Pancreas (tissue), 10 donors: ENCODE results near the gene HOXA11. TPM values are rescaled to one million over a fixed set of nuclear protein-coding genes. Genes with fewer than 3 reads are reported as not detected.
A peak's percentile ranks its signal among the peaks of the same experiment; 100 is the strongest.

Experiments used
- ATAC-seq, 4 donors: fragments of 200-7000 bp; cut with Tn5 transposase; one replicate each; pipeline versions ENCODE4 v1.8.0 to v1.9.1; 2020; ENCODE audit warnings: mild to moderate bottlenecking in 4 of 4, moderate library complexity in 4 of 4
- DNase-seq, 6 donors: peaks; one replicate each; pipeline ENCODE4 v3.0.0-alpha.2; 2020
- FAIRE-seq: peaks from 2 replicates; lab custom pipeline; 2012; peaks lifted over from hg19 to GRCh38; lab: Jason Lieb, UNC
- H3K27ac ChIP-seq, 4 donors: fragments of 200-600 bp; sonication (generic); 1 replicate in 3 of 4; 2 replicates in 1 of 4; pipeline versions ENCODE4 v1.5.0 to v1.8.0; 2020
- H3K27me3 ChIP-seq, 4 donors: fragments of 200-600 bp; one replicate each; pipeline ENCODE4 v1.8.0; 2021
- H3K36me3 ChIP-seq, 3 donors: fragments of 200-600 bp; sonication (generic) in 1 of 3; one replicate each; pipeline versions ENCODE4 v1.5.0 to v1.8.0; 2020 to 2021
- H3K4me1 ChIP-seq, 3 donors: fragments of 200-600 bp; one replicate each; pipeline ENCODE4 v1.8.0; 2021
- H3K4me3 ChIP-seq, 4 donors: fragments of 200-600 bp; sonication (generic) in 2 of 4; one replicate each; pipeline versions ENCODE4 v1.5.0 to v1.8.0; 2020 to 2021
- H3K9me3 ChIP-seq, 4 donors: fragments of 200-600 bp; one replicate each; pipeline ENCODE4 v1.8.0; 2021
- CTCF ChIP-seq, 4 donors: fragments of 200-600 bp; sonication (generic) in 3 of 4; IDR thresholded peaks; one replicate each; pipeline versions ENCODE4 v1.5.0 to v1.8.0; 2021; ENCODE audit warnings: antibody characterized with exemption in 4 of 4
- WGBS, 2 donors: extraction: QIAGEN DNeasy Blood & Tissue Kit; methylation state at CpG; one replicate each; pipeline ENCODE4 v1.1.7; 2013; 5-methylcytosine and 5-hydroxymethylcytosine counted together
- intact Hi-C, 3 donors: fragments of 100-400 bp; cut with DNase I; formaldehyde crosslinking; loops; one replicate each; pipeline versions ENCODE4 v1.11.1 to v1.14.2; 2022
- polyA plus RNA-seq, 2 donors: library from polyadenylated mRNA; stranded (reverse); fragments of 200-250 nt; gene quantifications; one replicate each; pipeline ENCODE4 v1.2.3, GENCODE V29; 2013
- total RNA-seq, 6 donors: library from RNA; stranded (reverse); fragmentation: NEBNext Ultra II Directional in 4 of 6; extraction: Animal tissue kit (Norgen Biotek cat#: 25700) in 4 of 6; gene quantifications; one replicate each; pipeline versions ENCODE4 v1.2.1 to v1.2.4, GENCODE V29; 2021 to 2023
- donor health status: healthy with polysubstance abuse.
- donor health status: DM: no; HTN: no; CAD: no; lungs with moderate emphysema.
- donor health status: DM: no; HTN: no; CAD: no.
- donor health status: control.
- donor health status: control.
- donor health status: Bipolar disorder and iron deficiency.
- donor health status: DM: yes; HTN: yes; CAD: no.
- donor health status: DM: no; HTN: no; CAD: no.
- donor health status: DM: no; HTN: no; CAD: no.
- donor health status: DM: yes; HTN: yes; CAD: no.

Gene HOXA11
- total and polyA plus RNA-seq, 8 donors, result not detected

- no peaks in the 10 kb centered on the region for H3K36me3 ChIP-seq
- peaks cover 0 to 13% (median 0%) of the 10 kb centered on the region in 3 donors for H3K4me1 ChIP-seq
- H3K27me3 ChIP-seq, result peaks cover 16 to 87% (median 24%) of the 10 kb centered on the region in 4 donors
- ATAC-seq (no peak), FAIRE-seq (no peak), DNase-seq (no peak)
- no peaks in the 10 kb centered on the region for H3K9me3 ChIP-seq
- no peak overlapping the region for H3K4me3 ChIP-seq
- no peak overlapping the region for H3K27ac ChIP-seq
- TF ChIP-seq CTCF (IDR thresholded peaks at IDR 0.05), result no peak
- intact Hi-C loops, result no loop called here
- 40 to 47% methylated on average over 7 of the region's 7 CpGs for WGBS, 2 donors
These were observed 22.4 kb upstream of the HOXA11 start for GRCh38 chr7:27207348-27207985.

- intact Hi-C loops, result no loop called here
- Histone ChIP-seq H3K27ac (no peak overlapping the region), H3K36me3 (no peaks in the 10 kb centered on the region), H3K27me3 (peaks cover 10 to 85% (median 22%) of the 10 kb centered on the region in 4 donors), H3K9me3 (no peaks in the 10 kb centered on the region), H3K4me1 (peaks cover 0 to 10% (median 1%) of the 10 kb centered on the region in 3 donors), H3K4me3 (peak overlapping the region in 1 of 4 donors; percentile 18)
- WGBS, 2 donors, result 9 to 12% methylated on average over 52 of the region's 52 CpGs
- DNase-seq (no peak), FAIRE-seq (no peak), ATAC-seq (no peak)
- TF ChIP-seq CTCF (IDR thresholded peaks at IDR 0.05), result no peak
These were observed 20.6 kb upstream of the HOXA11 start for GRCh38 chr7:27205325-27206280.

- H3K27ac ChIP-seq, result no peak overlapping the region
- H3K9me3 ChIP-seq, result no peaks in the 10 kb centered on the region
- H3K4me1 ChIP-seq, result peaks cover 0 to 11% (median 6%) of the 10 kb centered on the region in 3 donors
- WGBS, 2 donors, result 6 to 8% methylated on average over 41 of the region's 41 CpGs
- DNase-seq (no peak), FAIRE-seq (no peak), ATAC-seq (peak in 3 of 4 donors; percentile 14 to 35 (median 20))
- H3K4me3 ChIP-seq, result peak overlapping the region in 1 of 4 donors; percentile 18
- peaks cover 10 to 83% (median 19%) of the 10 kb centered on the region in 4 donors for H3K27me3 ChIP-seq
- TF ChIP-seq CTCF (IDR thresholded peaks at IDR 0.05), result no peak
- intact Hi-C loops, result no loop called here
- H3K36me3 ChIP-seq, result no peaks in the 10 kb centered on the region
These were observed 19.9 kb upstream of the HOXA11 start for GRCh38 chr7:27204851-27205322.

- H3K4me3 ChIP-seq, result no peak overlapping the region
- H3K9me3 ChIP-seq, result no peaks in the 10 kb centered on the region
- 18 to 21% methylated on average over 4 of the region's 4 CpGs for WGBS, 2 donors
- no peak for TF ChIP-seq CTCF (IDR thresholded peaks at IDR 0.05)
- no peak overlapping the region for H3K27ac ChIP-seq
- ATAC-seq, result no peak
- peaks cover 10 to 79% (median 18%) of the 10 kb centered on the region in 4 donors for H3K27me3 ChIP-seq
- peaks cover 0 to 14% (median 6%) of the 10 kb centered on the region in 3 donors for H3K4me1 ChIP-seq
- intact Hi-C loops, result no loop called here
- DNase-seq, result no peak
- no peak for FAIRE-seq
- no peaks in the 10 kb centered on the region for H3K36me3 ChIP-seq
These were observed 19.0 kb upstream of the HOXA11 start for GRCh38 chr7:27203964-27204594.
